G401 (cell line): ENCODE results near the gene ORM1. TPM values are rescaled to one million over a fixed set of nuclear protein-coding genes. Genes with fewer than 3 reads are reported as not detected.

ENCODE experiments used
- DNase-seq: peaks from one replicate; pipeline ENCODE4 v3.0.0-alpha.2; 2015; ENCODE audit warnings: low spot score
- in situ Hi-C: cut with HindIII; loops from 2 replicates; pipeline ENCODE4 v1.10.0; 2016; ENCODE audit warnings: low sequenced_read_pairs, mixed read lengths
- total RNA-seq: library from RNA; depleted of rRNA; stranded (reverse); fragments of >200 nt; shearing (Covaris generic); gene quantifications from 2 replicates; pipeline ENCODE4 v1.2.3, GENCODE V29; 2014

ORM1 gene
- total RNA-seq, 1 experiment from 2014 or later: not detected

GRCh38 chr9:114302727-114303126 lies 20.2 kb upstream of the ORM1 start:
- in situ Hi-C loops: no loop called here

GRCh38 chr9:114303571-114303970 lies 19.3 kb upstream of the ORM1 start:
- in situ Hi-C loops: no loop called here
- no peak for DNase-seq

More at GRCh38 chr9:114302727-114303126, 20.2 kb upstream of the ORM1 start:
- no peak for DNase-seq

DNA sequence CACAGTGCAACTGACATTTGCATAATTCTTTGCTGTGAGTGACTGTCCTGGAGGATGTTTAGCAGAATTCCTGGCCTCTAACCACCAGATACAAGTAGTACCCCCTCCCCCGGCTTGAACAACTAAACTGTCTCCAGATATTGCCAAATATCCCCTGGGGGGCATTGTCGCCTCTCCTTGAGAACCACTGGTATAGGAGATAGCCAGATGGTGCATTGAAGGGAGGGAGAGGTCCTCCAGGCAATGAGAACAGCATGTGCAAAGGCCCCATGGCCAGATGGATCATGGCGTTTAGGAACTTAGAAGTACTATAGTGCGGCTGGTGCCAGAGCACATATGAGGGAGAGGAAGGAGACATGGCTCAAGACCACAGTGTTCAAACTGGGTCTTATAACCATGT lies 18.9 kb upstream of the ORM1 start:
- in situ Hi-C loops: no loop called here
- no peak for DNase-seq

GRCh38 chr9:114304416-114305188 lies 18.3 kb upstream of the ORM1 start:
- DNase-seq: no peak

GRCh38 chr9:114307899-114308267 lies 15.0 kb upstream of the ORM1 start:
- no peak for DNase-seq
- in situ Hi-C loops: no loop called here

More at GRCh38 chr9:114304416-114305188, 18.3 kb upstream of the ORM1 start:
- in situ Hi-C loops: no loop called here

GRCh38 chr9:114308361-114308950 lies 14.4 kb upstream of the ORM1 start:
- in situ Hi-C loops: no loop called here
- no peak for DNase-seq

DNA sequence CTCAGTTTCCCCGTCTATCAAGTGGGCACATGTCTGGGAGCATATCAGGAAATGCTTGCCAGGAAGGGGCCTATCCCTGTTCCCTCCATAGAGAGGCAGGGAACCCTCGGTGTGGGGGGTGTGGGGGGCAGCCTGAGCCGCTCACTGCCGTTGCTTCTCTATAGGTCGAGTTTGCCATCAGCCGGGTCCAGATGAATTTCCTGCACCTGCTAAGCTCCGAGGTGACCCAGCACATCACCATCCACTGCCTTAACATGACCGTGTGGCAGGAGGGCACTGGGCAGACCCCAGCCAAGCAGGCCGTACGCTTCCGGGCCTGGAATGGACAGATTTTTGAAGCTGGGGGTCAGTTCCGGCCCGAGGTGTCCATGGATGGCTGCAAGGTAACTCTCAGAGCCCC lies 13.8 kb upstream of the ORM1 start:
- in situ Hi-C loops: no loop called here

GRCh38 chr9:114310471-114311450 lies 12.1 kb upstream of the ORM1 start:
- DNase-seq: no peak
- in situ Hi-C loops: no loop called here

More for the DNA sequence above, 13.8 kb upstream of the ORM1 start:
- no peak for DNase-seq

- in situ Hi-C loops: no loop called here
Measured at GRCh38 chr9:114311571-114312512, 11.1 kb upstream of the ORM1 start.

GRCh38 chr9:114312513-114312875 lies 10.4 kb upstream of the ORM1 start:
- no peak for DNase-seq
- in situ Hi-C loops: no loop called here

More at GRCh38 chr9:114311571-114312512, 11.1 kb upstream of the ORM1 start:
- DNase-seq: no peak

- in situ Hi-C loops: no loop called here
- no peak for DNase-seq
Measured at GRCh38 chr9:114313186-114313585, 9.7 kb upstream of the ORM1 start.

GRCh38 chr9:114314256-114314867 lies 8.5 kb upstream of the ORM1 start:
- in situ Hi-C loops: no loop called here
- peak; percentile 47 for DNase-seq

GRCh38 chr9:114314881-114315722 lies 7.8 kb upstream of the ORM1 start:
- no peak for DNase-seq
- in situ Hi-C loops: no loop called here

DNA sequence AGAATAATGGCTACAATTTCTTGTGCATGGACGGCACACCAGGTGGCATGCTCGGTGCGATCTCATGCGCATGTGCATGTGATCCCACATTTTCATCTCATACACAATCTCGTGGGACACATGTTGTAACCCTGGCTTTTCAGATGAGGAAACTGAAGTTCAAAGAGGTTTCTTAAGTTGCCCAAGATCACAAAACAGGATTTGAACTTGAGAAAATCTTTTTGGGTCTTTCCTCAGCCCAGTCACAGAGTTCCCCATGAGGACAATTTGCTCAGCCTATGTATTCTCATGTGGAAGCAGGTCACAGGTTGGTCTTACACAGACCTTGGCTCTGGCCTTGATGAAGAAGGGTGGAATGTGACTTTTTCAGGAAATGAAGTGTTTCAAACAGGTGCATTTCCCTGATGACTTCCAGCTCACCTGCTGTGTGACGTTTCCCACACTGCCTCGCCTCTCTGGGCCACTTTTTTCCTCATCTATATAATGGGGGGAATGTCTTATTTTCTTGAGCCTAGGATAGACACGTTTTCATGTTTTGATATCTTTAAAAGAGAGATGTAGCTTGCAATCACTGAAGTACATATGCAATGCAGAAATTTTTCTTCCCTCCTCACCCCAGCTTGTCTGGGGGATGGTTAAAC lies 7.1 kb upstream of the ORM1 start:
- no peak for DNase-seq
- in situ Hi-C loops: no loop called here

DNA sequence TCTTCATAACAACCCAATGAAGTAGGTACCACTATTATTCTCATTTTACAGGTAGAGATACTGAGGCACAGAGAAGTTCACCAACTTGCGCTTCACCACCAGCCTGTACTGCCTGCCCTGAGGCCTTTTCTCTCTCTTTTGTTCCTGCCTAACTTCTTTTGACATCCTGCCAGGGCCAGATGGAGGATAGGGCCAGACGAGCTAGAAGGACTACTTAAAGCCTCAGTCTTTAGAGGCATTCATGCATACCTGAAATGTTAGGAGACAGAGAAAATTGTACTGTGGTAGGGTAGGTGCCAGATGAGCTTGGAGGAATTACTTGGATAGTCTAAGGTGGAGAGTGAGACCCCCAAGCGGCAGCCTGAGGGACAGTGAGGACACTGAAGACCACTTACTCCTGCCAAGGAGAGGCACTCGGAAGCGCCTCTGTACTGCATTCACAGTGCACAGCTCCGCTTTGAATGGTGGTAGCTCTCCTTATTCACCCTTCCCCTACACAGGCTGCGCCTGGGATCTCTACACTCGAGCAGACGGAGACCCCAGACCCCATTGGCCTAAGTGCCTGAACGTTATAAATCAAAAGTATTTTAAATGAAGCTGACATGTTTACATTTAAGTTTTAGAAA lies 6.2 kb upstream of the ORM1 start:
- in situ Hi-C loops: no loop called here
- peak; percentile 27 for DNase-seq

DNA sequence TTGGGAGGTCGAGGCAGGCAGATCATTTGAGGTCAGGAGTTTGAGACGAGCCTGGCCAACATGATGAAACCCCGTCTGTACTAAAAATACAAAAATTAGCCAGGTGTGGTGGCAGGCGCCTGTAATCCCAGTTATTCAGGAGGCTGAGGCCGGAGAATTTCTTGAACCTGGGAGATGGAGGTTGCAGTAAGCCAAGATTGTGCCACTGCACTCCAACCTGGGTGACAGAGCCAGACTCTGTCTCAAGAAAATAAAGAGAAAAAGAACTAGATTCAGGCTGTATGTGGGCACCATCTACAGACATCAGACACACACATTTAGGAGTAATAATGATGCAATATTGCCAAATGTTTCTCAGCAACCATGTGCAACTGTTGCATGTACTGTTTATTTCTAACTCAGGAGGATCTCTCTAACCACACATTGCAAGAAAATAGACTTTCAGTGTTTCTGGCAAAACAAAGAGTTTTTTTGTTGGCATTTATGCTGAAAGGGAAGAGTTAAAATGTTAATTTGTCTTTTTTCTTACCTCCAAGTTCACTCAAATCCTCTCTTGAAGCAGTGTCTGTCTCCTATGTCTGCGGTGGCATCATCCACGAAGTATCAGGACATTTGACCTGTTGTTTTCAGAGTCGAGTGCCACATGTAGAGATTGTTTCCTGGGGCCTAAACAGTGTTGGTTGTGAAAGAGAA lies 5.1 kb upstream of the ORM1 start:
- DNase-seq: no peak
- in situ Hi-C loops: no loop called here
